HG03378 (cell line): Measurements from ENCODE around the gene PDE6B.
A peak's percentile ranks its signal among the peaks of the same experiment; 100 is the strongest.
"Not testable (repeated sequence)": the region's sequence is repeated elsewhere in the genome, so short reads cannot be mapped to it uniquely, and the experiment has no call there.

ENCODE experiments used
- ATAC-seq: cut with Tn5 transposase; IDR thresholded peaks from one replicate; pipeline ENCODE4 v1.9.1; 2021; ENCODE audit warnings: mild to moderate bottlenecking, moderate library complexity; ENCODE audit not compliant: unreplicated experiment

The PDE6B gene

GRCh38 chr4:668219-668618 lies 42.8 kb downstream of the PDE6B start:
- not testable (repeated sequence) for ATAC-seq

DNA sequence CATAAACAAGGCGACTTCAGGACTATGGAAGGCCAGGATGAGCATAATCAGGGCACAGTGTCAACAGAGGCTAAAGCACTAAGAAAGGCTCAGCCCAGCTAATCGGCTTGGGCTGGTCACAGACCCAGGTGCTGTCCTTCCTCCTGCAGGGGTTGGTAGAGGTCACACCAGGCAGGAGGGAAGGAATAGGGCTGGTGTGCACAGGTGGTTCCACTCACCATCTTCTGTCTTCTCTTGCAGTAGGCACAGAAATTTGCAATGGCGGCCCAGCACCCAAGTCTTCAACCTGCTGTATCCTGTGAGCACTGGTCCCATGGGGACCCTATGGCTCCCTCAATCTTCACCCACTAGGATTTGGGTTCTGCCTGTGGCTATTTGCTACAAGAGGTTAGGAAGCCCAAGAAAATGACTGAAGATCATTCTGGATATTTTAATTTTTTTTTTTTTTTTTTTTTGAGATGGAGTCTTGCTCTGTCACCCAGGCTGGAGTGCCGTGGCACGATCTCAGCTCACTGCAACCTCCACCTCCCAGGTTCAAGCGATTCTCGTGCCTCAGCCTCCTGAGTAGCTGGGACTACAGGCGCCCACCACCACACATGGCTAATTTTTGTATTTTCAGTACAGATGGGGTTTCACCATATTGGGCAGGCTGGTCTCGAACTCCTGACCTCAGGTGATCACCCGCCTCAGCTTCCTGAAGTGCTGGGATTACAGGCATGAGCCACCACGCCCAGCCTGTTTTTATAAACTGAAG lies 44.6 kb downstream of the PDE6B start:
- ATAC-seq: not testable (repeated sequence)

GRCh38 chr4:671769-672168 lies 46.4 kb downstream of the PDE6B start:
- ATAC-seq: no peak

DNA sequence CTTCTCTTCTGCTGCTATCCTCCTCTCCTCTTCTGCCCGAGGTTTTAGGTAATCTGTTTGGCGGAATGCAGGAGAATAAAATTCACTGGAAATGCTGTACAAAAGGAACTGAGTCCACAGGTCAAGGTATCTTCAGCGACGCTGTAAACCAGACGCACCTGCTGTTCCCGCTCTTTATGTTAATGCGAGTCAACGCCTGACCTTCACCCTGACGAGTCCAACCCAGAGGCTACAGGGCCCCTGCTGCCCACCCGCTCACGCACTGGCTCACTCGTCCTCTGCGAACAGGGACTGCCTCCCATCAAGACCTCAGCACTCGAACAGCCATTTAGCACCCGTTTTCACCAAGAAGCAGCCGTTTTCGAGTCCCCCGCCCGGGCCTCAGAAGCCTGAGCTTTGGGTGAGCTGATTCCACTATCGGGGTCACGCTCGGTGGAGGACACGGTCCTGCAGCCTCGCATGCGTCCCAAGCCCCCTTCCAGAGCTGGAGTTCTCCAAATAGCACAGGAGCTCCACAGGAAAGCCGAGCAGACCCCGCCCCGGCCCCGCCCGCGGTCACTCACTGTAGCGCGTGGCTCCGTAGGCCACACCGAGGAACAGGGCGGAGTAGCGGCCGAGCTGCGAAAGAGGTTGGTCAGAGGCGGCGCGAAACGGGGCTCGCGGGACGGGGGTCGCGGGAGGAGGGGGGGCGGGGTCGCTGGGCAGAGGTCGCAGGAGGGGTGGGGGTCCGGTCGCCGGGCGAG lies 48.1 kb downstream of the PDE6B start:
- no peak for ATAC-seq

DNA sequence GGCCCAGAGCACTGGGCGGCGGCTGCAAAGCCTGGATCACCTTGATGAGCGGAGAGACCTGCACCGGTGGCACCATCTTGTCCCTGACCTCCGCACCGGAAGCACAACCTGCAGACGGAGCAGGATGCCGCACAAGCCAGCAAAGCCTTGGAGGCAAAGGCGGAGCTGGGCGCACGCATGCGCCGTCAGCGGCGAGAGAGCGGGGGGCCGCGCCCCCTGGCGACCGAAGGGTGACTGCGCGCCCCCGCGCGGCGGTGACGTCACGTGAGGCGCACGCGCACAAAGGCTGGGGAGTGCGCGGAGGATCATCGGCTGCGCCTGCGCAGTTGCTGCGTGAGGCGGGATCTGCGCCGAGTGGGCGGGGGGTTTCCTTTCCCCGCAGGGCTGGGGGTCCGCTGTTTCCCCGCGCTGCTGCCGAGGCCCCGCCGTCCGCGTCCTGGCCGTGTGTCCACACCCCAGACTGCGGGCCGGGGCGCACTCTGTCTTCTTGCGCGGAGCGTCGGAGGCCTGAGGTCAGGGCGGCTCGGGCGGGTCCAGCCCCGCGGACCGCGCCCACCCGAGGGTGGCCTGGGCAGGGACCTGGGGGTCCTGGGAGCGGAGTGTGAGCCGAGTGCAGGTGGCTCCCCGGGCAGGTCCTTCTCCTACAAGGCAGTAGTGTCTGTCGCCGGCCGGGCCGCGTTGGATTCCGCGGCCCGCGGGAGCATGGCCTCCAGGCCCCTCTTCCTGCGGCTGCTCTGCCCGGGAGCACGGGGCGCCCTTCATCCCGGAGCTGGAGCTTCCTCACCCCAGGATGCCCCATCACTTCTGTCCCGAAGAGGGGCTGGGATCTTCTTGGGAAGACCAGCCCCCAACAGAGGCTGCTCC lies 49.0 kb downstream of the PDE6B start, which contains the start of the genes ATP5ME and MYL5:
TSS of gene ATP5ME (minus strand) at position 105 of the 864 bp plus-strand sequence. CDS start at position 76, 29 bp downstream.
TSS of gene MYL5 (plus strand) at position 371 of the 864 bp plus-strand sequence. CDS start 3,485 bp downstream, outside the sequence.
- ATAC-seq: peak; percentile 77

GRCh38 chr4:675036-675882 lies 49.9 kb downstream of the PDE6B start:
- no peak for ATAC-seq

GRCh38 chr4:675980-676870 lies 50.9 kb downstream of the PDE6B start:
- ATAC-seq: no peak

GRCh38 chr4:676871-677235 lies 51.5 kb downstream of the PDE6B start:
- no peak for ATAC-seq

DNA sequence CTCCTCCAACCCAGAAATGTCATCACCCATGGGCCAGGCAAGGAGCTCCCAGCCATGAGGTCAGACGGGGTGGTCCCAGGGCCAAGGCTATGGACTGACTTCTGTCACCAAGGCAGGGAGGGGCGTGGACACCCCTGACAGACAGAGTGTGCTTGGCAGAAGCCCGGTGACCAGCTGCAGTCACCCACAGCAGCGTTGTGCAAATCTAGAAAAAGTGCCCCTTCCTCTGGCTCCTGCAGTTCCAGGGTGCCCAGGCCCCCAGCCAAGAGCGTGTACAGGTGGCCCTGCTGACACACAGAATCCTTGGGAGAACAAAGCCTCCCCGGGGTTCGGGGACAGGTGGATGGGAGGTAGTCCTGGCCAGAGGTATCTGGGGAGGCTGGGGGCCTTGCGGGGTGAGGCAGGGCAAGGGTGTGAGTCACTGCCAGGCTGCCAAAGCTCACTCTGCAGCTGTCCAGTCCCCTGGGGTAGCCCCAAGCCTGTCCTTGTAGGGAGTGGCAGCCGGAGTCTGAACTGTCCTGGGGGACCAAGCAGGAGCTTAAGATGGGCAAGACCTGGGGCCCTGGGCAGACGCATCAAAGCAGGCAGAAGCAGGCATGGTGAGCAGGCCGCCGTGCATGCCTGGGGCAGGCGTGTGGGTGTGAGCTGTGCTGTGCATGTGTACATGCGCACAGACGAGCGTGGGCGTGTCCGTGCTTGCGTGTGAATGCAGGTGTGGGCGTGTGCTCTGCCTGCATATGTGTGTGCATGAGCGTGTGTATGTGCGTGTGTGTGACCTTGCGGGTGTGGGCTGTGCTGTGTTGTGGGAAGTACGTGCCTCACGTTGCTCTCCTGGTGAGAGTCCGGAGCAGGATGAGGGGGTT lies 52.3 kb downstream of the PDE6B start:
- no peak for ATAC-seq

GRCh38 chr4:678331-679103 lies 53.1 kb downstream of the PDE6B start:
- ATAC-seq: no peak

GRCh38 chr4:679104-679481 lies 53.7 kb downstream of the PDE6B start:
- no peak for ATAC-seq

DNA sequence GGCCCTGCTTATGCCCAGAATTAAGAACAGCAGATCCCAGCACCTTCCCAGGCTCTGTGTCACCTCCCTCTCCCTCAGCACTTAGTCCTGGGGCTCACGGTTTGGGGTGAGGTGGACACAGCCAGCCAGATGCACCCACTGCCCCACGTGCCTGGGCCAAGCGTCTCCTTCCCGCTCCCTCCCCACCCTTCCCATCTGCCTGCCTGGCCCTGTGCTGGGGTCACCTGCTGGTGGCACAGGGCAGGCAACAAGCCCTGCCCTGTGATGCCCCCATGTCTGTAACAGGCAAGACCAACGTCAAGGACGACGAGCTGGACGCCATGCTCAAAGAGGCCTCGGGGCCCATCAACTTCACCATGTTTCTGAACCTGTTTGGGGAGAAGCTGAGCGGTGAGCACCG lies 54.3 kb downstream of the PDE6B start:
- no peak for ATAC-seq

DNA sequence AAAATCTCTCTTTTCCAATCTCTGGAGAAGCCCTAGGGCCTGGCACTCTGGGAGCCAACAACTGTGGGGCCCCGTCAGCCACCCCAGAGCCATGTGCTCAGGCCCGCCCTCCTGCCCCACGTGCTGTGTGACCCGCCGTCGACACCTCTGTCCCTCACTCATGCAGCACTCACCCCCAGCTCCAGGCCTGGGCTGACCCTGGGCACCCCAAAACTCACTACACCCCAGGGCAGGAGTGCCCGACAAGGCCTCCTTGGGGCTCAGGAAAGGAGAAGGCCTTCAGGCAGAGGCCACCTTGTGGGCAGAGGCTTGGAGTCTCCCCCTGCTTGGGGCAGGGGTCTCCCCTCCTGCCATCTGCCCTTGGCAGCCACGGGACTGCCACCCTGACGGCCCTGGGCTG lies 54.7 kb downstream of the PDE6B start:
- ATAC-seq: no peak

DNA sequence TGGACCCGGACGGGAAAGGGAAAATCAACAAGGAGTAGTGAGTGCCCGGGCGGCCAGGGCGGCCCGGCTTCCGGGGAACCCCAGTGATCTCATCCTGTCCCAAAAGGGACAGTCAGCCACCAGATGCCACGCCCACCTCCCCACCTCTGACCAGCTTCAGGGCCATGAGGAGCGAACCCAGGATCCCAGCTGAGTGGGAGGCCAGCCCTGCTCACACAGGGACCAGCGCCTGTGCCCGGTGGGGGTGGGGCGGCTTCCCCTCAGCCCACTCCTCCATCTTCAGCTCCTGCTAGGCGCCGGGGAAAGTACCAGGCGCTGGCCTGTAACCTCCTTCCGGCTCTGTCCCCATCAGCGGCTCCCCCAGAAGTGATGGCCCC lies 55.2 kb downstream of the PDE6B start:
- ATAC-seq: peak; percentile 19

DNA sequence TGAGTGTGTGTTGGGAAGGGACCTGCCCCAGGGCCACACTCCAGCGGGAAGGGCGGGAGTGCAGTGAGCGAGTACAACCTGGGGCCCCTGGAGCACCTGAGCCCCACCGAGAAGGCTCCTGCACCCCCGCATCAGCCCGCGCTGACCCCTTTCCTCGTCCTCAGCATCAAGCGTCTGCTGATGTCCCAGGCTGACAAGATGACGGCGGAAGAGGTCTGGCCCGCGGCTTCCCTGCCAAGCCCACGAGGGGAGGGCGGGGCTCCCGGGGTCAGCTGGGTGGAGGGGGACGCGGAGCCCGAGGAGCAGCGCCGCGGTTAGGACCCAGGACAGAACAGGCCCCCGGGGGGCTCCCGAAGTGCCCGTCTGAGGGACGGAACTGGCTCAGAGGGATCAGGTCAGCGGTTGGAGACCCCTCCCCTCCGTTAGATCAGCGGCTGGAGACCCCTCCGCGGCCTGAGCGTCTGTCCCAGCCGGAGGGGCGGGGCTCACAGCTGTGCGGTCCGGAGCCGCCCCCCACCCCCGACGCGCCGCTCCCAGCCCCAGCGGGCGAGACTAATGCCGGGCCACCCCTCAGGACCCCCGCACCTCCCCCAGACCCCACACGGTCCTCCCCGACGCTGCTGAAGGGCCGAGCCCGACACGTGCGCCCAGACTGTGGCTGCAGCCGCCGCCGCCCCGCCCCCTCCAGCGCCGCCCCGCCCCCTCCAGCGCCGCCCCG lies 55.7 kb downstream of the PDE6B start:
- peak; percentile 37 for ATAC-seq

- ATAC-seq: no peak
Measured at GRCh38 chr4:681736-682451, 56.5 kb downstream of the PDE6B start.
